ENCODE measurements around the gene GULP1. TPM values are rescaled to one million over a fixed set of nuclear protein-coding genes. Genes with fewer than 3 reads are reported as not detected.
"Not testable (repeated sequence)": the region's sequence is repeated elsewhere in the genome, so short reads cannot be mapped to it uniquely, and the experiment has no call there.

The GULP1 gene
- polyA plus RNA-seq, 1 donor, result 19.5 TPM

DNA sequence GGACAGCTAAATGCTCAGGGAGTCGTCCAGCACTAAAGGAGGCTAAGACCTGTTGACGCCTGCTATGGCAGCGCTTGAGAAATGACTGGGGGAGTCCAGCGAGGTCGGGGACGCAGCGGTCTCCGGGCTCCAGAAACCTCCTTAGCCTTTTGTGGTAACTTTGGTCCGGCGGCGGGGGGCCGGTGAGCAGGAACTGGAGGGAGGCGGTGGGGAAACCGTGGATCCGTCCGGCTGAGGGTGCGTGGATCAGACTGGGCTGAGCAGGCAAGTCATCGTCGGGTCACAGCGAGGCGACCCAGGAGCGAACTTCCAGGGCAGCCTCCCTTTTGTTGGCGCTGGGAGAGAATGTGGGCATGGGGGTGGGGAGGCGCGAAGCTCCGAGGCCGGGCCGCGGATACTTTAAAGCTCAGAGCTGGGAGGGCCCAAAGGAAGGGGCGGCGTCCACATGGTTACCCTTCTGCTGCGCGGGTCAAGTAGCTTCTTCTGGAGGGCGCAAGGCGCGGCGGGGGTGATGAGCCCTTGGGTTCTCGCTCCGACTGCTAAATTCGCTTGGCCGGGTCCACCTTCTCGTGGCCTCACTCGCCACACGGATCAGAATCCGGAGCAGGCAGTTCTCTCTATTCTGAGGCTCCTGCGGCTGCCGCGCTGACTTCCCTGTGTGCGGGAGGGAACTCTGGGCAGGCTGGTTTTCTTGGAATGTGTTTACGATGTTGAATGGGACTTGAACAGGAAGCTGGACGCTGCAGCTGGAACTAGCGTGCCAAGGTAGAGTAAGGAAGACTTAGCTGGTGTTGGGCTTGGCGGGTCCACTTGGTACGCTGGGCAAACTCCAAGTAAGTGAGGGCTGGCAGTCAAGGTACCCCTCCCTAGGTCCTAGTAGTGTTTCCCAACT lies 920 bp downstream of the GULP1 start:
- DNase-seq (ENCODE audit: low read depth), result peak; percentile 38

DNA sequence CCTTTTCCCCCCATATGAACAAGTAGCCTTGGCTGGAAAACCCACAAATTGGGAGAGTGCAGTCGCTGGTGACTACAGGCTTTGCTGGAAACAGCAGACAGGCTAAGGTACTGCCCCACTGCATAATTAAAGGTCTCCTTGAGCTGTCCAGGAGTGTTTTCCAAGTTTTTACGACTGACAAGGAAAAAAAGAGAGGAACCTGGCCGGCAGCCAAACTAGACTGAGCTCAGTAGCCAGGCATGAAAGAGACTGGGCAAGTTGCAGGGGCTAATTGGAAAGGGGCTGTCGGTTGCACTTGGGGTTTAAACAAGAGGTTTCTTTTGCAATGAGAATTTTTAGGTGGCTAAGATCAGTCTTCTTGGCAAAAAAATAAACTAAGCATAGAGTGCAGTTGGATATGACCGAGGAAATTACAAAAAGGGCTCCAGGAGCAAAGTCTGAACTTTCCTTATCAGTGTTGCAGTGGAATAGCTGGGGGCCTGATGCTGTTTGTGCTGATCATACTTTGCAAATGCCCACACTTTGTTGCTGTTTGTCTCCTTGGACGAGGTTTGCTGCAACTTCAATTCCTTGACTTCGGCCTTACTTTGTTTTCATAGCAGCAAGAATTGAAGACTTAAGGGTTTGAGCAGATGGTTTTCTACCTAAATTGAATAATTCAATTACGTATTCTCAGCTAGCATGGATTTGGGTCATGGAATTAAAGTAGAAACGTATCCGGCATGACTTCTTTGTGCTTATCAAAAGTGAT lies 2.1 kb downstream of the GULP1 start:
- DNase-seq (ENCODE audit: low read depth), result peak; percentile 43

DNA sequence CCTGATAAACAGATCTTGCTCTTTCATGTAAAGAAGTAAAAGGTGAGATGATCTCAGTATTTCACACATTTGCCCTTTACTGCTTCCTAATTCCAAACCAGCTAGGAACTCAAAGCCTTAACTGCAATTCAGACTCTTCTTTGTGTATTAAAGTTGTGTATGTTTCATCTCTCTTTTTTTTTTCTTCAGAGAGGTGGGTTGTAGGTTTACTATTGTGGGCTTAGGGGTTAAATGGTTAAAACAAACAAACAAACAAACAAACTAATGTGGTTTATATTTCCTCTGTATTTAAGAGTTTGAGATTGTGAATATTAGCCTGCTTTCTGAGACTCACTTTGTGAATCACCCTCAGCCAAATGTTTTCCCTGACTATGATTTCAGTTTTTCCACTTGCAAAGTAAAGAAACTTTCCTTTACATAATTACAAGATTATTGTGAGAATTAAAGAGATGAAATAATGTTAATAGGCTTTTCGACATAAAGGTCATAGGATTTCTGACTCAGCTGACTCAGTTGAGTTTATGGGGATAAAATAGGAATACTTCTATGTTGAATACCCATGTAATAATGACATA lies 2.8 kb downstream of the GULP1 start:
- DNase-seq (ENCODE audit: low read depth), result peak; percentile 28

DNA sequence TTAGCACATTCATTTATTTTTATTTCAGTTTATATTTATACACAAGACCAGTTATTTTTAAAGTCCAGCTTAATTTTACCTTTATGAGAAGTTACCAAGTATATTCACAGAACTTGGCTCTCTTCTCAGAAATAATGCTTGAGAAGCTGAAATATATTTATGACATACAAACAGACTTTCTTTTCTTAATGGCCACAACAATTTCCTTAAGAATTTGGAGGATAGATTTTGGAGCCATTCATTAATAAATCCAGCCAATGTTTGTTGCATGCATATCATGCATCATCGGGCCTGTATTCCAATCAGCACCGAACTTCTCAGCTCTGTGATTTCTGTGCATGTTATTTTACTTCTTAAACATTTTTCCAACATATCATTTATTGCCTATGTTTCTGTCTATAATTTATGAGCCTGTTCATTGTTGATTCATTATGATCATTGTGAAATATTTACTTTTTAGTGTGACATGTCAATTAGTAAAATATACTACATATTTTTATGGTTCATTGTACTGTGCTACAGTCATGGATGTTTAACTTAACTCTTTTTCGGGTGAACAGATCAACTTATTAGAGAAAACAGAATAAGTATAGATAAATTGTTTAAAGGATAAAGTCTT lies 3.5 kb downstream of the GULP1 start:
- DNase-seq (ENCODE audit: low read depth), result no peak

DNA sequence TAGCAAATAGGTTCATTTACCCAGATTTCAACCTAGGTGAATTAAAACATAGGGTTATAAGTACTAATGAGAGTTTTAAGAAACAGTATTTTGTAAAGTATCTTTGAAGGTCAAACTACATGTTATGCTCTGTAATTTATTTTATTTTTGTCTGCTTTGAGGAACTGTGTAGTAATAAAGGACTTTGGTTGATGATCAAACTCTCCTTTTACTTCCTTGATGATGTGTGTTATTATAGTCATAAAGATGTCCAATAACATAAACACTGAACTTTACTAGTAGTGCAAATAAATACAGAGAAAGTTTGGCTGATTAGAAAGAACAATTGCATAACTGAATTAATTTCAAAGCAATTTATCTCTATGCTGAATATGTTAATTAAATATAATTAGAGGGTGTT lies 6.3 kb downstream of the GULP1 start:
- no peak for DNase-seq (ENCODE audit: low read depth)

DNA sequence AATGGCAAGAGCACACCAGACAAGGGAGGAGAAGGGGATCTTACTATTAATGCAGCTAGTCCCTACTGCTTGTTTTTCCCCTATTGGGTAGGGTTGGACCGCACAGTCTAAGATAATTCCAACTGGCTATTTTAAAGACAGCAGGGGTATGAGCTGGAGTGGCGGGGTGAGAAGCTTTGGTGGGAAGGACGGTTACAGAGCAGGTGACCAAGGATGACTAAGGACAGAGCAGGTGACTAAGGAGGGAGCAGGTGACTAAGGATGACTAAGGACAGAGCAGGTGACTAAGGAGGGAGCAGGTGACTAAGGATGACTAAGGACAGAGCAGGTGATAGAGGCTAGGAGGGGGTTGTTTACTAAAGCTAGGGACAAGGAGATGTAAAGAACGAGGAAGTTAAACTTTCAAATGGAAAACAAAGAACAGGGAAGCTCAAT lies 7.3 kb downstream of the GULP1 start:
- DNase-seq (ENCODE audit: low read depth), result not testable (repeated sequence)

DNA sequence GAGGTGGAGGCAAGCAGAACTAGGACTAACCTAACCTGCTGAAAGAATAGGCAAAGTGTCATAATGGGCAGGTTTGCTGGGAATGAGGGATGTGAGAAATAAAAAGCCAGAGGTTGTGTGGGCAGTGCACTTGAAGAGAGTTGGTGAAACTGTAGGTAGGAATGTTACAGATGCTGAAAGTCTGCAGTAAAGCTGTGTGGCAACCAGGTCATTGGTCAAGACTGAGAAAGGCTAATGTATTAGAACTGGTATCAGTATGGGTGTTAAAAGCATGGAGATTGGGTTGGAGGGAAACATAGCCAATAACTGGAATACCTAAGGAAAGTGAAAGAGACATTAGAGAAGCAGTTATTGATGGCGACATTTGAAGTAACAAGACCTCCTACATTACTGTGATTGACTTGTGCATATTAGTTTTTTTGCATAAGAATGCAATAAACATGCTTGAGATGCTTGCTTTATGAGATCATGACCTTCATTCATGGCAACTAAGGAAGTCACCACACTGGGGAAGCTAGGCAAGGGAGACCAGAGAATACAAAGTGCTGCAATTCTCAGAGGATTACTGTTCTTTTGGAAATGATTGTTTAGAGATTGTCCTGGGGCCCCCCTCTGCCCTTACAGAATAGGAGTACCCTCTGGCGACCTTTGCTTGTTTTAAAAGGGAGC lies 11.8 kb downstream of the GULP1 start:
- DNase-seq (ENCODE audit: low read depth), result no peak

DNA sequence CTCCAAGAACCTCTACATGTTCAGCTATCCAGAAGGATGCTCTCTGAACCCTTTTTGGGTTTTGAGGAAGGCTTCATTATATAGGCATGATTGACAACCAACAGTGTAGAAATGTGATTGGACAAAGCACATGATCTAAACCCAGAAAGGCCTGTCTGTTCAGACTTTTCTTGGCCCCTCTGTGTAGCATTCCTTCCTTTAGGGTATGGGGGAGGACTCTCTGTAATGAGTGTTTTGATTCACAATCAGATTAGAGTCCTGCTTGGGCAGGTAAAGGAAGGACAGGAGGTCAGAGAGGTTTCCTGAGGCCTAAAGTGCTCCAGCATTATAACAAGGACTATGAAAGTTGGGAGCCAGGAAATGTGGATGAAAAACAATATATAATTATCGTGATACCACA lies 13.6 kb downstream of the GULP1 start:
- DNase-seq (ENCODE audit: low read depth), result no peak

DNA sequence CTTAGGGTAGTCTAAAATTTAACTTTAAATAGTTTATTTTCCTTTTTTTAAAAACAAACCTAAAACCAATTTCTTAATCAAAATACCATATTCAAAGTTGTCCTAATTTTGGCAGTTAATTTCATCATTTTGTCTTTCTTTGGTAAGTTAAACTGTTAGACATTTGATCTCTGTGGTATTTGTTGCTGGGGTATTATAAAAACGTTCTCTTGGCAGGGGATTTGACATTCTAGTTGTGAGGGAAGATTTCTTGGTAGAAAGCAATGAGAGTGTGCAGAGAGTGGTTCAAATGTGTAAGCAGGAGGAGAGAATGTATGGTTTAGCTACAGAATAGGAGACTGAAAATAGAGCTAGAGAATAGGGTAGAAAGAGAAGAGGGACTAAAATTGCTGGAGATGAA lies 14.6 kb downstream of the GULP1 start:
- no peak for DNase-seq (ENCODE audit: low read depth)

DNA sequence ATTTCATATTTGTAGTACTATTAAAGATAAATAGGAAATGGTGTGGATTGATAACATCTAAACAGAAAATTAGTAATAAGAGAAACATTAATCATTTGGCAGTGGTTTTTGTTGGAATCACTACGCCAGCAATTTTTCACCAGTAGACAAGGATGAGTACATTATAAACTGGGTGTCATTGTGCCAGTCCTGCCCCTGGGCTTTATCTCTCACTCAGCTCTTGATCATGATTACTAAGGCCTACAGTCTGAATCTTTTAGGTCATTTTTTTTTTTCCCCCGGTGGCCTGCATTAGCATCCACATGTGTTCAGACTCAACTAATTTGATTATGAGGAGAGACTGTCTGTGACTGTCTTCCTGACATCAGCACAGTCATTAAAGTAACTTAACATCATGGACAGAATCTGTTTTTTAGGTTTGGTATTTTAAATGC lies 16.2 kb downstream of the GULP1 start:
- no peak for DNase-seq (ENCODE audit: low read depth)

DNA sequence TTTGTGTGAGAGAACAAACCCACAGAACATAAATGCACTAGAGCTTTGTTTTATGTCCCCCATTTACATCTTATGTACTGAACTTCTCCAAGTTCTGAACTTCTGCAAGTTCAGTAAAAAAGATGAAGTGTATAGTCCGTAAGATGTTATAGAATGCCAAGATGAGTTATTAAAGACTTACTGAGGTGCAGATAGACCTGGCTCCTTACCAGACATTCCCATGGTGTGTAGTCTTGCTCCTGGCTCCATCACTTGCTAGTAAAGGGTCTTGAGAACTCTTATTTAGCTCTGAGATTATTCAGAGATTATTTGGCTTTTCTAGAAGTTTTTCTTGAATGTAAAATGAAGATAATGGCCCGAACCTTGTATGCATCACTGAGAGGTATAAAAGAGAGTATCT lies 16.8 kb downstream of the GULP1 start:
- no peak for DNase-seq (ENCODE audit: low read depth)

DNA sequence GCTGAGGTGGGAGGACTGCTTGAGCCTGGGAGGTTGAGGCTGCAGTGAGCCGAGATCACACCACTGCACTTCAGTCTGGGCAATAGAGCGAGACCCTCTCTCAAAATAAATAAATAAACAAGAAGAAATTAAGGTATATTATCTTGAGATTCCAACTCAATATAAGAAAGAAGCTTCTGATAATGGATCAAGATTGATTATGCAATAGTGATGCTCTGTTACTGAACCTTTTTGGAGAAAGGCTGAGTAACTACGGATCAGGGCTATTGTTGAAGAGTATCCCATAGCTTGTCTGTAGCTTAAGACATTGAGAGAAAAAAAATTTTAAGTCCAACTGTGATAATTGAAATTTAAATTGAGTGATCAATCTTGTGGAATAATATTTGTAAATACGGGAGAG lies 17.7 kb downstream of the GULP1 start:
- DNase-seq (ENCODE audit: low read depth), result no peak

DNA sequence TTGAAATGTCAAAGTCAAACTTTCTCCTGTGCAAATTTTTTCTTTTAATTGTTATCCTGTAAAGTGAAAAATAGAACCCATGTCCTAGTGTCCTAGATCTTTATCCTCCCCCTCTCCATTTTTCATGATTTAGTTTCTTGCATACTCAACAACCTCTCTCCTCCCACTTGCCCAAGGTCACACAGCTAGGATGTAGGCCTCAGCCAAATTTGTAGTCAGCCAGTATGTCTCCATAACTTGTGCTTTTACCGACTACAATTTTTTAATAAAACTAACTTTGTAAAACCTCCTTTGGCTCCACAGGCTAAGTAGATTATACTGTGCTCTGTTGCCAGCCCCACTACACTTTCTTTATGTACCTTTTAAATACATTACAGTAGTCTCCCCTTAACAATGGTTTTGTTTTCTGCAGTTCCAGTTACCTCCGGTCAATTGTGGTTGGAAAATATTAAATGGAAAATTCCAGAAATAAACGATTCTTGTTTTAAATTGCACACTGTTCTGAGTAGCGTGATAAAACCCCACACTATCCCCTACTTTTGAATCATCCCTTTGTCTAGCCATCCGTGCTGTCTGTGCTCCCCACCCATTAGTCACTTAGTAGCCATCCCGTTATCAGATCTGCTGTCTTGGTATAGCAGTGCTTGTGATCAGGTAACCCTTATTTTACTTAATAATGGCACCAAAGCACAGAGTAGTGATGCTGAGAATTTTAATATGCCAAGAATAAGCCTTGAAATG lies 22.8 kb downstream of the GULP1 start:
- DNase-seq (ENCODE audit: low read depth), result no peak

DNA sequence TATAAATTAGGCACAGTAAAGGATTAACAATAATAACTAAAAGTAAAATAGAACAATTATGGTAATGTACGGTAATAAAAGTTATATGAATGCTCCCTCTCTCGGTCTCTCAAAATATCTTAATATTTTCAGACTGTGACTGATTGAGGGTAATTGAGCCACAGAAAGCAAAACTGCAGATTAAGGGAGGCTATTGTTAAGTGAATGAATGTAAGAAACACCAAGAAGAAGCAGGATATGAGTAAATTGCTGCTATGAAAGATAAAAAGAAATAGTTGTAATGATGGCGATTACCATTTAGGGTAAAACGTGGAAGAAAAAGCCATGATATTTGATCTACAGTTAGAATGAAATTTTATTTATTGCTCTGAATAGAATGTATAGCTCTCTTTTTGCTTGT lies 24.1 kb downstream of the GULP1 start:
- DNase-seq (ENCODE audit: low read depth), result no peak

DNA sequence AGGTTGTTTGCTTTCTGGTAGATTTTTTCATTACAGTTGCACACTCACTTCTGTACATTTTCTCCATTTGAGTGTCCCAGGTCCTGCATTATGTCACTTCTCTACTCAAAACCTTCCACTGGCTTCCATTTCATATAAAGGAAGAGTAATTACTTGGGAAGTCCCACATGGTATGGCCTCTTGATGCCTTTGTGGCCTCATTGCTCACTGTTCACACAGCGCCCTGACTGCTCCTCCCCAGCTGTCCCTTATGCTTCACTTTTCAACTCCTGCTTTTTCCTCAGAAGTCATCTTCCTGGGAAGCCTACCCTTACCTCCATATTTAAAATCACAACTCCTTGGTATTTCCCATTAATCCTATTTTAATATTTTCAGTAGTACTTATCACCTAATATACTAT lies 24.7 kb downstream of the GULP1 start:
- no peak for DNase-seq (ENCODE audit: low read depth)

DNA sequence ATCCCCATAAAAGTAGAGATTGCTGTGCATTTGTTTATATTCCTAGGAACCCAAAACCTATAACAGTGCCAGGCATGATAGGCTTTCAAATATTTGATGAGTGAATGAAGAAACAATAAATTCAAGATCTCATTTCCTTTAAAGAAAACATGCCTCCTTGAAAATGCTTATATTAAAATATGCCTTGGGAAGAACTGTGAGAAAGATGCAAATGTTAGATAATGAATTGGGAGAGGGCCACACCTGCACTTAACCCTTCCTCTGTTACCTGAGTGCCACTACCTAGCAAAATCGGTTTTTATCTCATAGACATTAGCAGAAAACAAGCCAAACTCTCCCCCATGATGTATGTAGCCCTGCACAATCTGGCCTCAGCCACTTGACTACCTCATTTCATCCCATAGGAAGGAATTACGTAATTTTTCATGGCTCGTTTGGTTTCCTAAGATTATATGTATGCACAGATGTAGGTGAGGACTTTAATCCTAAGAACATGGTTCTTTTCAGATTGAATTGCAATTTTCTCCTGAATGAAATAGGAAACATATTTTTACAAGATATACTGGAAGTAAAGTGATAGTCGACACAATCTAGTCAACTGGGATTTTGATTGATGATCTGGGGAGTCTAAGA lies 25.2 kb downstream of the GULP1 start:
- no peak for DNase-seq (ENCODE audit: low read depth)

DNA sequence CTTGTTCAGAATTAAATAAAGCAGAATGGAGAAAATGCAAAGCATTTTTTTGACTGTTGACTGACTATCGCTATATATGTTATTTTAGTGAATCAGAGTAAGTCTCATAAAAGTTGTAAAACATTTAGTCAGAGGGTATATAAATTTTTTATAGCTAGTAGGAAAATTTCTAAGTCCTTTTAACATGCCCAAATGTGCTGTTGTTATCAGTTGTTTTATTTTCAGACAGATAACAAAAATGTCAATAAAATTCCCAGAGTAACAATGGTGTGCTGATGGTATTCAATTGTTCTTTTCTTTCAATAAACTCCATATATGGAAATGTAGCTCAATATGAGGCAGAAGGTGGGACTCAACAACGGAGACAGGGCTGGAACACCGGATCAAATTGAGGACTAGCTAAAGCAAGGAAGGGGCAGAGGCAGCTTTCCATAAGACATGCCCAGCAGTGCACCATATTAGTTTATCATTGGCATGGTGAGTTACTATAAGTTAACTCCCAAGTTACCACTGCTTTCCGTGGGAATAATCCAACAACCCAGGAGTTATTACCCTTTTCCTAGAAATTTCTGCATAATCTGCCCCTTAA lies 26.6 kb downstream of the GULP1 start:
- no peak for DNase-seq (ENCODE audit: low read depth)

DNA sequence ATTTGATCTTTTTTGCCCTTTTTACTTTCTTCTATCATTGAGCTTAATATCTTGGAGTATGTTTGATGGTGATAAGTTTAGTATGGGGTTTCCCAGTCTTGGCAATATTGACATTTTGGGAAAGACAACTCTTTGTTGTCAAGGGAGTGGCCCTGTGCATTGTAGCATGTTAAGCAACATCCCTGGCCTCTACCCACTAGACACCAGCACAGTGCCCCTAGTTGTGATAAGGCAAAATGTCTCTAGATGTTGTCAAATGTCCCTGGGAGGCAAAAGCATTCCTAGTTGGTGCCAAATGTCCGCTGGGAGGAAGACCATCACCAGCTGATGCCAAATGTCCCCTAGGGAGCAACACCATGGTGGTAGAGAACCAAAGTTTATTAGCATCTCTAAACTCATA lies 28.2 kb downstream of the GULP1 start:
- DNase-seq (ENCODE audit: low read depth), result no peak

DNA sequence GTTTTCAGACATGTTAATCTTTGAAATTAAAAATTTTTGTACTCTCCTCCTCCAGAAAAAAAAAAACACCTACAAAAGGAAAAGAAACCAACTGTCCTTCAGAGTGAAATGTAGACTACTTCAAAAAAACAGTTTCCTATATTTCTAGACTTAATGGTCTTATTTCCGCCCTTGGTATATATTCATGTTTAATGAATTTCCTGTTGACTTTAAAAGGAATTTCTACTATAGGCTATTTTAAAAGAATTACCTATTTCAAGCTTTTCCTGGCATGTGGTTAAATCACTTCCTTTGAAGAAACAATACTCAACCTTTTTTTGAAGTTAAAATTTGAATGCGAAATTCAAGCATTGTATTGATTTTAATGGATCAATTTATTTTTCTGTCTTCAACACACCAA lies 29.2 kb downstream of the GULP1 start:
- no peak for DNase-seq (ENCODE audit: low read depth)
